Measurements from ENCODE around the gene ALKBH7. TPM values are rescaled to one million over a fixed set of nuclear protein-coding genes. Genes with fewer than 3 reads are reported as not detected.
A peak's percentile ranks its signal among the peaks of the same experiment; 100 is the strongest.

Gene ALKBH7
- total and polyA plus RNA-seq, 2 of the 13 experiments (the other 11 are each of a cell fraction or from before 2014, with no cell fraction given), result 29.6 to 45.9 TPM

- TF ChIP-seq ZNF205 (CRISPR knock-in tag; IDR thresholded peaks at IDR 0.05), result 0 out of 2 replicates have a peak, but pooled peaks have one; percentile 25
- TF ChIP-seq PBX3 (CRISPR knock-in tag; IDR thresholded peaks at IDR 0.05; ENCODE audit: borderline replicate concordance), result no peak
- no peak for TF ChIP-seq ELK4 (CRISPR knock-in tag; IDR thresholded peaks at IDR 0.05; ENCODE audit: borderline replicate concordance)
- no peak for TF ChIP-seq GRHL1 (CRISPR knock-in tag; conservative IDR thresholded peaks at IDR 0.05)
- TF ChIP-seq REST (IDR thresholded peaks at IDR 0.05; ENCODE audit: borderline replicate concordance in 1 of 2, low read depth in 1 of 2, low read length in 2 of 2), result no peak
- TF ChIP-seq PLRG1 (conservative IDR thresholded peaks at IDR 0.05), result no peak
- TF ChIP-seq RXRB (CRISPR knock-in tag; IDR thresholded peaks at IDR 0.05; ENCODE audit: borderline replicate concordance), result no peak
- no peak for TF ChIP-seq FOSL1 (CRISPR knock-in tag; IDR thresholded peaks at IDR 0.05; ENCODE audit: borderline replicate concordance)
- no peak for TF ChIP-seq SP140L (CRISPR knock-in tag; IDR thresholded peaks at IDR 0.05; ENCODE audit: borderline replicate concordance)
- no peak for TF ChIP-seq ZNF577 (CRISPR knock-in tag; IDR thresholded peaks at IDR 0.05; ENCODE audit: borderline replicate concordance, low read depth)
- TF ChIP-seq ZKSCAN5 (CRISPR knock-in tag; IDR thresholded peaks at IDR 0.05), result no peak
- no peak for TF ChIP-seq ATF4 (CRISPR knock-in tag; IDR thresholded peaks at IDR 0.05)
- no peak for TF ChIP-seq STAT5B (CRISPR knock-in tag; IDR thresholded peaks at IDR 0.05)
- peak; percentile 84 for TF ChIP-seq TERF1 (CRISPR knock-in tag; IDR thresholded peaks at IDR 0.05)
- TF ChIP-seq ETS1 (CRISPR knock-in tag; IDR thresholded peaks at IDR 0.05), result no peak
- peak; percentile 51; the same call in 1 of the 2 replicates for TF ChIP-seq ZNF605 (CRISPR knock-in tag; IDR thresholded peaks at IDR 0.05)
- TF ChIP-seq ZNF496 (CRISPR knock-in tag; IDR thresholded peaks at IDR 0.05; ENCODE audit: insufficient replicate concordance), result no peak
- no peak for TF ChIP-seq ZMYM3 (CRISPR knock-in tag; IDR thresholded peaks at IDR 0.05)
Observed at GRCh38 chr19:6372594-6373095, at the start of gene ALKBH7 (continued).
